ENCODE data around the gene PTTG1IP.

The PTTG1IP gene

DNA sequence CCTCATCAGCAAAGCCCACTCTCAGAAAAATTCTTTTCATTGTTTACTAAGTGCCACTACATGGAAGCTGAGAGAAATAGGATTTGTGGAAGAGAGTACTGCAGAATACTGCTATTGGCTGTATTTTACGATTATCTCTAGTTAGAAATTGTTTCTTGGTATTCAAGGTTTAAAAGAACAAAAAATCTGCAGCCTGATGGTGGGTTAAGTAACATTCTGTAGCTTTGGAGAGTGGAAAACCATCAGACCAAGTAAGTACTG lies 27.3 kb downstream of the PTTG1IP start (continued):
- TF ChIP-seq, protein P1, sequence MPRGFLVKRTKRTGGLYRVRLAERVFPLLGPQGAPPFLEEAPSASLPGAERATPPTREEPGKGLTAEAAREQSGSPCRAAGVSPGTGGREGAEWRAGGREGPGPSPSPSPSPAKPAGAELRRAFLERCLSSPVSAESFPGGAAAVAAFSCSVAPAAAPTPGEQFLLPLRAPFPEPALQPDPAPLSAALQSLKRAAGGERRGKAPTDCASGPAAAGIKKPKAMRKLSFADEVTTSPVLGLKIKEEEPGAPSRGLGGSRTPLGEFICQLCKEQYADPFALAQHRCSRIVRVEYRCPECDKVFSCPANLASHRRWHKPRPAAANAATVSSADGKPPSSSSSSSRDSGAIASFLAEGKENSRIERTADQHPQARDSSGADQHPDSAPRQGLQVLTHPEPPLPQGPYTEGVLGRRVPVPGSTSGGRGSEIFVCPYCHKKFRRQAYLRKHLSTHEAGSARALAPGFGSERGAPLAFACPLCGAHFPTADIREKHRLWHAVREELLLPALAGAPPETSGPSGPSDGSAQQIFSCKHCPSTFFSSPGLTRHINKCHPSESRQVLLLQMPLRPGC (tag by site-specific recombination; IDR thresholded peaks at IDR 0.05), result no peak
- no peak for TF ChIP-seq ZNF302 (tag by site-specific recombination; IDR thresholded peaks at IDR 0.05; ENCODE audit: low read depth)
- no peak for TF ChIP-seq ZNF184 (tag by site-specific recombination; IDR thresholded peaks at IDR 0.05)
- no peak for TF ChIP-seq ZNF121 (tag by site-specific recombination; IDR thresholded peaks at IDR 0.05)

DNA sequence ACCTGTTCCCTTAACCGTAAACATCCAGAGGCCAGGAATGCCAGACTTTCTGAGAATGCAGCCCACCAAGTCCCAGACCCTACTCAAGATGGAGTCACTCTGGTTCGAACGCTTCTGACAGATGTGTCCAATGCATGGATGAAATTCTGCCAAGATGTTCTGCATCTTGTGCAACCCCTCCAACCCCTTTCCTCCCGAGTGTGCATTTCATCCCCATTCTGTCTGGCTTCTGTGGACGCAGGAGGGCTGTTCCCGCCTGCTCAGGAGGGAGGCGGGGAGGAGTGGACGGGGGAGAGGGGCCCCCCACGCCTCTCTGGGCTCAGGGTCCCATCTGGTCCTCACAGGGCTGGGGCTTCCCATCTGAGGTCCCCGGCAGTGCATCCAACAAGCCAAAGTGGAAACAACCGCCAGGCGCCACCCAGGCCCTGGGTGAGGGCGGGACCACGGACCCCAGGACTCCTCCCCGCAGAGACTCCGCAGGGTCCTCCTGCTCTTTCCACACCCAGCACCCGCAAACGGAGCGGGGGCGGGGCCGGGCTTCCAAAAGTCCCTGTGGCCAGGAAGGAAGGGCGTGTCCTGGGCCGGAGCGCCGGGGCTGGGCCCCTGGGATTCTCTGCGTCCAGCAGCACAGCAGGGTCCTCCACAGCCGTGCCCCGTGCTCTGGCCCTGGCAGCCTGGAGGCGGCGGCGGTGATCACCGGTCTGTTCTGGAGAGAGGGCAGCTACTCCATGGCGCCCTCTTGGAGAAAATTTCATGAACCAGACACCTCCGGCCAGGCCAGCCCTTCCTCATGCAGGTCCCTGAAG lies 27.9 kb downstream of the PTTG1IP start:
- Histone ChIP-seq H3K4me1 (ENCODE audit: control insufficient read depth, insufficient read depth, low read length) (no peaks in the 10 kb centered on the region), H3K36me3 (ENCODE audit: control insufficient read depth in 2 of 2, insufficient read depth in 1 of 2, low read length in 2 of 2) (peaks cover 0 to 21% of the 10 kb centered on the region in 2 experiments; a peak in 2 of 3 replicates), H3K4me3 (ENCODE audit: low read depth, low read length) (peak overlapping the region; percentile 6), H3K9me3 (ENCODE audit: control insufficient read depth, insufficient read depth, low read depth, low read length) (no peaks in the 10 kb centered on the region), H3K27ac (ENCODE audit: extremely low read depth, low read depth, low read length) (no peak overlapping the region; the same call in 1 of the 2 replicates)
- CTCF ChIA-PET, result interaction anchor here (0.6 to 1.8 kb wide), 6 partner anchors 10 to 1031 kb away, joined by 3 to 8 read pairs (median 3); no protein-coding TSS in a partner anchor
- POLR2A ChIA-PET, result interaction anchor here (0.6 to 1.3 kb wide), 2 partner anchors 28 to 82 kb away, joined by 5 read pairs; partner anchors contain the start of gene PTTG1IP
- peak; percentile 55 for TF ChIP-seq ZBTB17 (tag by site-specific recombination; IDR thresholded peaks at IDR 0.05)
- peak; percentile 82 for TF ChIP-seq ZNF394 (tag by site-specific recombination; IDR thresholded peaks at IDR 0.05; ENCODE audit: borderline replicate concordance)
- TF ChIP-seq ZNF548 (tag by site-specific recombination; IDR thresholded peaks at IDR 0.05), result no peak
- TF ChIP-seq, protein P2, sequence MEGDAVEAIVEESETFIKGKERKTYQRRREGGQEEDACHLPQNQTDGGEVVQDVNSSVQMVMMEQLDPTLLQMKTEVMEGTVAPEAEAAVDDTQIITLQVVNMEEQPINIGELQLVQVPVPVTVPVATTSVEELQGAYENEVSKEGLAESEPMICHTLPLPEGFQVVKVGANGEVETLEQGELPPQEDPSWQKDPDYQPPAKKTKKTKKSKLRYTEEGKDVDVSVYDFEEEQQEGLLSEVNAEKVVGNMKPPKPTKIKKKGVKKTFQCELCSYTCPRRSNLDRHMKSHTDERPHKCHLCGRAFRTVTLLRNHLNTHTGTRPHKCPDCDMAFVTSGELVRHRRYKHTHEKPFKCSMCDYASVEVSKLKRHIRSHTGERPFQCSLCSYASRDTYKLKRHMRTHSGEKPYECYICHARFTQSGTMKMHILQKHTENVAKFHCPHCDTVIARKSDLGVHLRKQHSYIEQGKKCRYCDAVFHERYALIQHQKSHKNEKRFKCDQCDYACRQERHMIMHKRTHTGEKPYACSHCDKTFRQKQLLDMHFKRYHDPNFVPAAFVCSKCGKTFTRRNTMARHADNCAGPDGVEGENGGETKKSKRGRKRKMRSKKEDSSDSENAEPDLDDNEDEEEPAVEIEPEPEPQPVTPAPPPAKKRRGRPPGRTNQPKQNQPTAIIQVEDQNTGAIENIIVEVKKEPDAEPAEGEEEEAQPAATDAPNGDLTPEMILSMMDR (tag by site-specific recombination; IDR thresholded peaks at IDR 0.05), result peak; percentile 77
- peak; percentile 74; the same call in 1 of the 2 replicates for TF ChIP-seq ZNF16 (tag by site-specific recombination; IDR thresholded peaks at IDR 0.05; ENCODE audit: low read depth)
- TF ChIP-seq, protein P3, sequence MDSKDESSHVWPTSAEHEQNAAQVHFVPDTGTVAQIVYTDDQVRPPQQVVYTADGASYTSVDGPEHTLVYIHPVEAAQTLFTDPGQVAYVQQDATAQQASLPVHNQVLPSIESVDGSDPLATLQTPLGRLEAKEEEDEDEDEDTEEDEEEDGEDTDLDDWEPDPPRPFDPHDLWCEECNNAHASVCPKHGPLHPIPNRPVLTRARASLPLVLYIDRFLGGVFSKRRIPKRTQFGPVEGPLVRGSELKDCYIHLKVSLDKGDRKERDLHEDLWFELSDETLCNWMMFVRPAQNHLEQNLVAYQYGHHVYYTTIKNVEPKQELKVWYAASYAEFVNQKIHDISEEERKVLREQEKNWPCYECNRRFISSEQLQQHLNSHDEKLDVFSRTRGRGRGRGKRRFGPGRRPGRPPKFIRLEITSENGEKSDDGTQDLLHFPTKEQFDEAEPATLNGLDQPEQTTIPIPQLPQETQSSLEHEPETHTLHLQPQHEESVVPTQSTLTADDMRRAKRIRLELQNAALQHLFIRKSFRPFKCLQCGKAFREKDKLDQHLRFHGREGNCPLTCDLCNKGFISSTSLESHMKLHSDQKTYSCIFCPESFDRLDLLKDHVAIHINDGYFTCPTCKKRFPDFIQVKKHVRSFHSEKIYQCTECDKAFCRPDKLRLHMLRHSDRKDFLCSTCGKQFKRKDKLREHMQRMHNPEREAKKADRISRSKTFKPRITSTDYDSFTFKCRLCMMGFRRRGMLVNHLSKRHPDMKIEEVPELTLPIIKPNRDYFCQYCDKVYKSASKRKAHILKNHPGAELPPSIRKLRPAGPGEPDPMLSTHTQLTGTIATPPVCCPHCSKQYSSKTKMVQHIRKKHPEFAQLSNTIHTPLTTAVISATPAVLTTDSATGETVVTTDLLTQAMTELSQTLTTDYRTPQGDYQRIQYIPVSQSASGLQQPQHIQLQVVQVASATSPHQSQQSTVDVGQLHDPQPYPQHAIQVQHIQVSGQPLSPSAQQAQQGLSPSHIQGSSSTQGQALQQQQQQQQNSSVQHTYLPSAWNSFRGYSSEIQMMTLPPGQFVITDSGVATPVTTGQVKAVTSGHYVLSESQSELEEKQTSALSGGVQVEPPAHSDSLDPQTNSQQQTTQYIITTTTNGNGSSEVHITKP (tag by site-specific recombination; IDR thresholded peaks at IDR 0.05), result 0 out of 2 replicates have a peak, but pooled peaks have one; percentile 18
- TF ChIP-seq KLF1 (tag by site-specific recombination; IDR thresholded peaks at IDR 0.05), result peak; percentile 89
- TF ChIP-seq KLF8 (tag by site-specific recombination; IDR thresholded peaks at IDR 0.05), result no peak
- TF ChIP-seq ZNF423 (tag by site-specific recombination; IDR thresholded peaks at IDR 0.05), result peak; percentile 74; the same call in 1 of the 2 replicates
- TF ChIP-seq ZNF19 (tag by site-specific recombination; IDR thresholded peaks at IDR 0.05; ENCODE audit: low read depth), result no peak
- TF ChIP-seq ZSCAN16 (tag by site-specific recombination; IDR thresholded peaks at IDR 0.05), result no peak
- TF ChIP-seq KLF9 (tag by site-specific recombination; IDR thresholded peaks at IDR 0.05; ENCODE audit: low read depth), result peak; percentile 74
- TF ChIP-seq, protein P4, sequence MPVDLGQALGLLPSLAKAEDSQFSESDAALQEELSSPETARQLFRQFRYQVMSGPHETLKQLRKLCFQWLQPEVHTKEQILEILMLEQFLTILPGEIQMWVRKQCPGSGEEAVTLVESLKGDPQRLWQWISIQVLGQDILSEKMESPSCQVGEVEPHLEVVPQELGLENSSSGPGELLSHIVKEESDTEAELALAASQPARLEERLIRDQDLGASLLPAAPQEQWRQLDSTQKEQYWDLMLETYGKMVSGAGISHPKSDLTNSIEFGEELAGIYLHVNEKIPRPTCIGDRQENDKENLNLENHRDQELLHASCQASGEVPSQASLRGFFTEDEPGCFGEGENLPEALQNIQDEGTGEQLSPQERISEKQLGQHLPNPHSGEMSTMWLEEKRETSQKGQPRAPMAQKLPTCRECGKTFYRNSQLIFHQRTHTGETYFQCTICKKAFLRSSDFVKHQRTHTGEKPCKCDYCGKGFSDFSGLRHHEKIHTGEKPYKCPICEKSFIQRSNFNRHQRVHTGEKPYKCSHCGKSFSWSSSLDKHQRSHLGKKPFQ (tag by site-specific recombination; IDR thresholded peaks at IDR 0.05), result no peak
- TF ChIP-seq ZNF747 (tag by site-specific recombination; IDR thresholded peaks at IDR 0.05), result no peak
- TF ChIP-seq ZNF600 (tag by site-specific recombination; IDR thresholded peaks at IDR 0.05), result peak; percentile 89
- TF ChIP-seq, protein P5, sequence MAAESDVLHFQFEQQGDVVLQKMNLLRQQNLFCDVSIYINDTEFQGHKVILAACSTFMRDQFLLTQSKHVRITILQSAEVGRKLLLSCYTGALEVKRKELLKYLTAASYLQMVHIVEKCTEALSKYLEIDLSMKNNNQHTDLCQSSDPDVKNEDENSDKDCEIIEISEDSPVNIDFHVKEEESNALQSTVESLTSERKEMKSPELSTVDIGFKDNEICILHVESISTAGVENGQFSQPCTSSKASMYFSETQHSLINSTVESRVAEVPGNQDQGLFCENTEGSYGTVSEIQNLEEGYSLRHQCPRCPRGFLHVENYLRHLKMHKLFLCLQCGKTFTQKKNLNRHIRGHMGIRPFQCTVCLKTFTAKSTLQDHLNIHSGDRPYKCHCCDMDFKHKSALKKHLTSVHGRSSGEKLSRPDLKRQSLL (tag by site-specific recombination; IDR thresholded peaks at IDR 0.05), result no peak
- TF ChIP-seq ZNF596 (tag by site-specific recombination; IDR thresholded peaks at IDR 0.05), result no peak
- no peak for TF ChIP-seq ZNF785 (tag by site-specific recombination; IDR thresholded peaks at IDR 0.05)
- no peak for TF ChIP-seq ZNF138 (tag by site-specific recombination; IDR thresholded peaks at IDR 0.05; ENCODE audit: borderline replicate concordance)
- TF ChIP-seq SP3 (tag by site-specific recombination; IDR thresholded peaks at IDR 0.05), result peak; percentile 63
- TF ChIP-seq ZNF350 (tag by site-specific recombination; IDR thresholded peaks at IDR 0.05), result no peak
- no peak for TF ChIP-seq ZNF223 (tag by site-specific recombination; IDR thresholded peaks at IDR 0.05)

Measured in HEK293 (cell line).